Measurements from ENCODE around the gene SLC26A11. TPM values are rescaled to one million over a fixed set of nuclear protein-coding genes. Genes with fewer than 3 reads are reported as not detected.

Gene SLC26A11
- total and polyA plus RNA-seq, 8 donors, result 2.3 to 93.3 (median 7.9) TPM

- no peak for TF ChIP-seq POLR2AphosphoS5 (IDR thresholded peaks at IDR 0.05)
- TF ChIP-seq CTCF (IDR thresholded peaks at IDR 0.05), result no peak
- TF ChIP-seq EP300 (IDR thresholded peaks at IDR 0.05), result no peak
- TF ChIP-seq POLR2A (IDR thresholded peaks at IDR 0.05), result no peak
- DNase-seq, result no peak
- WGBS, 5 donors, result 87 to 97% (median 96%) methylated on average over 17 to 19 of the region's 19 CpGs
- Histone ChIP-seq H3K4me1 (no peaks in the 10 kb centered on the region), H3K27ac (no peak overlapping the region), H3K27me3 (no peaks in the 10 kb centered on the region), H3K4me3 (no peak overlapping the region), H3K36me3 (peaks cover 37 to 93% (median 83%) of the 10 kb centered on the region in 4 donors), H3K9me3 (no peaks in the 10 kb centered on the region)
- intact Hi-C loops (cut with DNase I; ENCODE audit: low total_unique reads), result no loop called here
Observed at GRCh38 chr17:80246266-80246681, 26.0 kb downstream of the SLC26A11 start.

GRCh38 chr17:80246726-80247125 lies 26.5 kb downstream of the SLC26A11 start:
- Histone ChIP-seq H3K4me3 (no peak overlapping the region), H3K27me3 (no peaks in the 10 kb centered on the region), H3K36me3 (peaks cover 32 to 93% (median 81%) of the 10 kb centered on the region in 4 donors), H3K27ac (no peak overlapping the region), H3K9me3 (no peaks in the 10 kb centered on the region), H3K4me1 (no peaks in the 10 kb centered on the region)
- intact Hi-C loops (cut with DNase I; ENCODE audit: low total_unique reads), result no loop called here
- 90 to 93% (median 92%) methylated on average over 6 to 8 of the region's 8 CpGs for WGBS, 5 donors
- DNase-seq, result no peak
- TF ChIP-seq POLR2A (IDR thresholded peaks at IDR 0.05), result no peak
- TF ChIP-seq CTCF (IDR thresholded peaks at IDR 0.05), result no peak
- no peak for TF ChIP-seq POLR2AphosphoS5 (IDR thresholded peaks at IDR 0.05)
- no peak for TF ChIP-seq EP300 (IDR thresholded peaks at IDR 0.05)

- Histone ChIP-seq H3K36me3 (peaks cover 24 to 93% (median 80%) of the 10 kb centered on the region in 4 donors), H3K27me3 (no peaks in the 10 kb centered on the region), H3K9me3 (no peaks in the 10 kb centered on the region), H3K27ac (no peak overlapping the region), H3K4me3 (no peak overlapping the region), H3K4me1 (no peaks in the 10 kb centered on the region)
- intact Hi-C loops (cut with DNase I; ENCODE audit: low total_unique reads), result no loop called here
- TF ChIP-seq CTCF (IDR thresholded peaks at IDR 0.05) (no peak), POLR2AphosphoS5 (IDR thresholded peaks at IDR 0.05) (no peak)
- WGBS, 5 donors, result 88 to 96% (median 94%) methylated on average over 13 to 17 of the region's 17 CpGs
- DNase-seq, result no peak
Observed at GRCh38 chr17:80247561-80247960, 27.3 kb downstream of the SLC26A11 start.

GRCh38 chr17:80248001-80248893 lies 28.0 kb downstream of the SLC26A11 start:
- intact Hi-C loops (cut with DNase I; ENCODE audit: low total_unique reads), result no loop called here
- WGBS, 5 donors, result 90 to 97% (median 93%) methylated on average over 11 to 23 of the region's 23 CpGs
- H3K9me3 ChIP-seq, result no peaks in the 10 kb centered on the region
- peaks cover 0 to 6% (median 0%) of the 10 kb centered on the region in 4 donors for H3K4me1 ChIP-seq
- H3K27ac ChIP-seq, result no peak overlapping the region
- TF ChIP-seq EP300 (IDR thresholded peaks at IDR 0.05) (no peak), CTCF (IDR thresholded peaks at IDR 0.05) (no peak)
- no peak overlapping the region for H3K4me3 ChIP-seq
- DNase-seq, result no peak
- H3K36me3 ChIP-seq, result peaks cover 18 to 94% (median 78%) of the 10 kb centered on the region in 4 donors
- H3K27me3 ChIP-seq, result no peaks in the 10 kb centered on the region

Data from stomach (tissue), 9 donors.